Adrenal gland (tissue), 5 donors: ENCODE measurements around the gene DNAJC11.

Source experiments
- POLR2A ChIP-seq, 2 donors: fragments of 450-650 bp; IDR thresholded peaks; one replicate each; pipeline ENCODE4 v1.6.1; 2017; ENCODE audit warnings: antibody characterized with exemption in 2 of 2, mild to moderate bottlenecking in 2 of 2, moderate library complexity in 1 of 2
- TF ChIP-seq, protein P1 (sequence below), 6 experiments: fragments of 450-650 bp in 4 of 6; fragments of 200-600 bp in 2 of 6; sonication (generic) in 1 of 6; IDR thresholded peaks; 1 replicate in 5 of 6; 2 replicates in 1 of 6; pipeline versions ENCODE4 v1.5.1 to v1.8.0; 2016 to 2021; ENCODE audit warnings: antibody characterized with exemption in 6 of 6, mild to moderate bottlenecking in 2 of 6, moderate library complexity in 1 of 6
- donor health status: DM: no; HTN: no; CAD: no.

GRCh38 chr1:6730473-6730872 is 28.9 kb upstream of the DNAJC11 start:
- TF ChIP-seq, protein P1, sequence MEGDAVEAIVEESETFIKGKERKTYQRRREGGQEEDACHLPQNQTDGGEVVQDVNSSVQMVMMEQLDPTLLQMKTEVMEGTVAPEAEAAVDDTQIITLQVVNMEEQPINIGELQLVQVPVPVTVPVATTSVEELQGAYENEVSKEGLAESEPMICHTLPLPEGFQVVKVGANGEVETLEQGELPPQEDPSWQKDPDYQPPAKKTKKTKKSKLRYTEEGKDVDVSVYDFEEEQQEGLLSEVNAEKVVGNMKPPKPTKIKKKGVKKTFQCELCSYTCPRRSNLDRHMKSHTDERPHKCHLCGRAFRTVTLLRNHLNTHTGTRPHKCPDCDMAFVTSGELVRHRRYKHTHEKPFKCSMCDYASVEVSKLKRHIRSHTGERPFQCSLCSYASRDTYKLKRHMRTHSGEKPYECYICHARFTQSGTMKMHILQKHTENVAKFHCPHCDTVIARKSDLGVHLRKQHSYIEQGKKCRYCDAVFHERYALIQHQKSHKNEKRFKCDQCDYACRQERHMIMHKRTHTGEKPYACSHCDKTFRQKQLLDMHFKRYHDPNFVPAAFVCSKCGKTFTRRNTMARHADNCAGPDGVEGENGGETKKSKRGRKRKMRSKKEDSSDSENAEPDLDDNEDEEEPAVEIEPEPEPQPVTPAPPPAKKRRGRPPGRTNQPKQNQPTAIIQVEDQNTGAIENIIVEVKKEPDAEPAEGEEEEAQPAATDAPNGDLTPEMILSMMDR (IDR thresholded peaks at IDR 0.05) = no peak
- TF ChIP-seq POLR2A (IDR thresholded peaks at IDR 0.05) = no peak
